HG03520 (cell line): ENCODE data around the gene NSUN7.
"Not testable (repeated sequence)": the region's sequence is repeated elsewhere in the genome, so short reads cannot be mapped to it uniquely, and the experiment has no call there.

Experiments
- ATAC-seq: cut with Tn5 transposase; IDR thresholded peaks from one replicate; pipeline ENCODE4 v1.9.1; 2021; ENCODE audit warnings: mild to moderate bottlenecking, moderate library complexity; ENCODE audit not compliant: unreplicated experiment

The NSUN7 gene

GRCh38 chr4:40812386-40812785 lies 62.6 kb downstream of the NSUN7 start:
- ATAC-seq = no peak

- no peak for ATAC-seq
Measured at GRCh38 chr4:40812856-40813255, 63.1 kb downstream of the NSUN7 start.

GRCh38 chr4:40817157-40817556 lies 67.4 kb downstream of the NSUN7 start:
- not testable (repeated sequence) for ATAC-seq

- ATAC-seq = no peak
Measured at GRCh38 chr4:40820101-40820500, 70.3 kb downstream of the NSUN7 start.

DNA sequence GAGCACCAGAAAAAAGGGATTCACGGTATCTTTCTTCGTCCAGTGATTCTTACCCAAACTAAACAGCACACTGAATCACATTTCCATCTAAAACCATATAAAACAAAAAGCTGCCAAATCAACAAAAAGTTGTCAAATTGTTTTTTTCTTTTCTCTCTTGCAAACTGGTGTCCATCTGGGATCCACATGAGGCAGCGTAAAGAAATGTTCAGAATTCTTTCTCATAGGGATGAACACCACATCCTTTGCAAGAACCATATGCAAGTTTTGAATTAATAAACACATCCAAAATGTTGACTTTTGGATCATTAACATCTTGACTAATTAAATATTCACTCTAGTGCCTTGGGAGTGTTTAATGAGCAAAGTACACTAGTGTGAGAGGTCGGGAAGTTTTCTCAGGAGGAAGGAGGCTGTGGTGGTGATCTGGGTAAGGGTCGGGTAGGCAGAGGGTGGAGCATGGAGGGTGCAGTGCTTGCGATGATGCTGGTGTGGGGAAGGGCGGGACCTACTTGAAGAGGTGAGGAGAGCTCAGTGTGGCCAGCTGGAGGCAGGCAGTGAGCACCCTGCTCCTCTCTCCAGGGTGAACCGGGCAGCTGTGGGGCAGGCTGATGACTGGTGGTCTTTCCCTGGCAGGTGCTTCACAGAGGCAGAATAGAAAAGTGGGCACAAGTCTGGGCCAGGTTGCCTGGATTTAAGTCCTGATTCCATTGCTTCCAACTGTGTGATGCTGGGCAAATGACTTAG lies 72.8 kb downstream of the NSUN7 start:
- ATAC-seq = no peak

GRCh38 chr4:40825014-40825838 lies 75.5 kb downstream of the NSUN7 start:
- no peak for ATAC-seq

GRCh38 chr4:40826821-40827220 lies 77.1 kb downstream of the NSUN7 start:
- ATAC-seq = no peak

DNA sequence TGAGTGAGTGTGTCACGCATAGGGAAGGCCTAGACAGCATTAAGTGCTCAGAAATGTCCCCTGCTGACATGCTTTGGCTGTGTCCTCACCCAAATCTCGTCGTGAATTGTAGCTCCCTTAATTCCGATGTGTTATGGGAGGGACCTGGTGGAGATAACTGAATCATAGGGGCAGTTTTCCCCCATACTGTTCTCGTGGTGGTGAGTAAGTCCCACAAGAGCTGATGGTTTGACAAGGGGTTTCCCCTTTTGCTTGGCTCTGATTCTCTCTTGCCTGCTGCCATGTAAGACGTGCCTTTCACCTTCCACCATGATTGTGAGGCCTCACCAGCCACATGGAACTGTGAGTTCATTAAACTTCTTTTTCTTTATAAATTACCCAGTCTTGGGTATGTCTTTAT lies 78.0 kb downstream of the NSUN7 start:
- ATAC-seq = no peak

- no peak for ATAC-seq
Measured at GRCh38 chr4:40828661-40829060, 78.9 kb downstream of the NSUN7 start.

- no peak for ATAC-seq
Measured at GRCh38 chr4:40829586-40829985, 79.8 kb downstream of the NSUN7 start.

DNA sequence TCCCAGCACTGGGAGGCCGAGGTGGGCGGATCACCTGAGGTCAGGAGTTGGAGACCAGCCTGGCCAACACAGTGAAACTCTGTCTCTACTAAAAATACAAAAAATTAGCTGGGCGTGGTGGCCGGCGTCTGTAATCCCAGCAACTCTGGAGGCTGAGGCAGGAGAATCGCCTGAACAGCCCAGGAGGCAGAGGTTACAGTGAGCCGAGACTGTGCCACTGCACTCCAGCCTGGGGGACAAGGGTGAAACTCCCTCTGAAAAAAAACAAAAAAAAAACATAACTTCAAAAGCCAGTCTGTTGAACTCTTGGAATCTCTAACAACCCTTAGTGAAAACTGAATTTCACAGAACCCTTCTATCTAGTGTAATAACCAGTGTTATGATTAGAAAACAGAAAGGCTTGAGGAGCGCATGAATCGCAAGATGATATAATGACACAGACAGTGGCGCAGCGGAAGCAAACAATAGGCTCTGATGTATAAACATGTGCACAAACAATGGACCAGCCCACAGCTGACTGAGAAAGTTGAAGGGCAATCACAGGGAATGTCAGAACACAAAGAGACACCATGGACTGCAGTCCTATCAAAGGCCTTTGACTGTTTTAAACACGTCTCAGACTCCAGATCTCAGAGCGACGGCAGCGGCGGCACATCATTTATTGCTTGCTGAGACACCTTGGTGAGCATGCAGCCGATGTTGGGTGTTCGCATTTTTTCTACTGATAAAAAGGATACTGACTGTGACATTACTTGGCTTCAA lies 81.6 kb downstream of the NSUN7 start:
- ATAC-seq = no peak

- no peak for ATAC-seq
Measured at GRCh38 chr4:40832175-40832574, 82.4 kb downstream of the NSUN7 start.

DNA sequence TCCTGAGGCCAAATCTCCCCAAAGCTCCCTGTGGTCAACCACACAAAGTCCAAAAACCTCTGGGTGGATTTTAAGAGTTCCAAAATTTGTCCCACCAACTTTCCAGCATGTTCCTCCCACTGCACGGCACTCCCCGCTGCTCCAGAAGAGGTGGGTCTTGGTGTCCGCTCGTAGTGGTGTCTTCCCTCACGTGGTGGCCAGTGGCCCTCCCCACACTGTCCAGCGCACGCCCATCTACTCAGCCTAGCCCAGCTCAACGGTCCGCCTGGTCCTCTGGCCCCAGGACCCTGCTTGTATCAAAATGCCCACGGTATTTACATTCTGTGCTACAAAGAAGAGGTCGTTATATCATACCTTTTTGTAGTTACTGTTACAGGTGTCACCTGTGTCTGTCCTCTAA lies 83.5 kb downstream of the NSUN7 start:
- ATAC-seq = no peak

DNA sequence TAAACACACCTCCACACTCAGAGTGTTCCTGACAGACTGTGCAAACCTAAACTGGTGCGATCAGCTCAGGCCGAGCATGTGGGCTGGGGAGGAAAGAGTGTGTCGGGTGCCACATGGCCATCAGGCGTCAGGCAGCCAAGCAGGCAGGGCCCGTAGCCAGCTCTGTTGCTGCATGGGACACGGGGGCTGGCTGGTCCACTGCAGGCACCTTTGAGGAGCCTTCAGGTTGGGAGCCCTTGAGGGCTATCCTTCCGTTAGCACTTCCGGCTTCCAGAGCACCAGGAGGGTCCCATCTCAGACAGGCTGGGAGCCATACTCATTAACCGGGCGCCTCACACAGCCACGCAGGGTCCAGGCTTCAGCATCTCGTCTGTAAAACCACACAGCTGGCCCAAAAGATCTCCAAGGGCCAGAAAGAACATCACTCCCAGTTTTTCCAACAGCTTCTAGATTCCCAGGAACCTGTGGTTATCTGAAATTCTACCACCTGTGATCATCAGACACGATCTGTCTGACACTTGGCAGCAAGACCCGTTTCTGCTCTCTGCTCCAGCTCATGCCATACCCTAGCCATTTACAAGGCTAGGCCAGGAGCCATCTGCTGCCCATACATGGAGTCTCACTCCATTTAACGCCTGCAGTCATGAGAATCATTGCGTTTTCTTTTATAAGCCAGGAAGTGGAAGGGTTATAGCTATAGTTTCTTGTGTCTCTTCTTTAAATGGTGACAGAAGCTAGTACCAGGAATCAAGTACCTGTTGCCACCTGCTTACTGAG lies 87.5 kb downstream of the NSUN7 start:
- no peak for ATAC-seq

DNA sequence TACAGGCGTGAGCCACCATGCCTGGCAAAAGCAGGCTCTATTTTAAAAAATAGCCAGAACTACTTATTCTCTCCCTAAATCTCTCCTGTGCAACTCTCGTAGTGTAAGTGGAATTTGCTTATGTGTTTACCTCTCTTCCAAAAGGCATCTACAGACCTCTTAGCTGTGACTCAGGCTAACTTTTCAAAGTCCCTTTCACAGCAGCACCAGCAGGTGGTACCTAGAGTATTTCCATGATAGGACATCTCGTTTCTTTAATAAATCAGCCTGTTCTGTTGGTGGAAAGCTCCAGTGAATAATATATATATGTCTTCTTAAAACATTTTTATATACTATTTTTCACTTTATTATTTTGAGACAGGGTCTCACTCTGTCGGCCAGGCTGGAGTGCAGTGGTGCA lies 89.0 kb downstream of the NSUN7 start:
- no peak for ATAC-seq

DNA sequence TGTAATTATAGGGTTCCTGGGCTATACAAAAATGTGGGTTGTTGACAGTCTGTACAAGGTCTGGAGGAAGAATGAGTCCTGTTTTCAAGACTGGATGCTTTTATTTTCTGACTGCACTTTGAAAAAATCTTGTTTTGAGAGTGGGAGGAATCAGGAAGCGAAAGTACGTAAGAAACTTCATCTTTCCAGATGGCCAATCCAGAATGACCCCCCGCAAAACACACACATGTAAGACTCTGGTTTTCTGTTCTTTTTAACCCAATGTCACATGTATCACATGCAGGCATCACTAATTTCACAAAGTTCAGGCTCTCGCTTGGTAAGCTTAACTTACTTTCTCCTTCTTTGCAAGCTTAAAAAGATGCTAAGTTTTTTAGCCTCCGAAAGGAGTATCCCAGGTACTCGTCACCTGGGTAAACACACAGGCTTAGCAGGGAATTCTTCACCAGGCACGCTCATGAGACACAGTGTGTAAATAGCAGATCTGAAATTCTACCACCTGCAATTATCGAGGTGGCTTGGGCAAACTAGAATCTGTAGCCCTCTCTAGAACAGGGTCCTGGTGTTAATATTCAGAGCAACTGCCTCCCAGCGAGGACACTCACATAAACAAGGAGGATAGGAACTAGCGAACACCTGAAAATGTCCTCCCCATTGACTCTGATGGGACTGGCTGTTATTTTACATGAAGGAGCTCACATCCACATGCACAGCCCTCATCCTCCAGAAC lies 90.7 kb downstream of the NSUN7 start:
- ATAC-seq = no peak

GRCh38 chr4:40840985-40841571 lies 91.3 kb downstream of the NSUN7 start:
- no peak for ATAC-seq

- no peak for ATAC-seq
Measured at GRCh38 chr4:40842318-40842717, 92.6 kb downstream of the NSUN7 start.

GRCh38 chr4:40842725-40843423 lies 93.1 kb downstream of the NSUN7 start:
- ATAC-seq = no peak
